ENCODE data around the gene SCNM1.
A peak's percentile ranks its signal among the peaks of the same experiment; 100 is the strongest.

SCNM1 gene

GRCh38 chr1:151165738-151166504 lies at the start of gene SCNM1, which contains the start of gene LYSMD1:
Gene SCNM1, plus strand, starts transcription at chr1:151166144. Its CDS starts 9 bp downstream, at chr1:151166153.
Gene LYSMD1, minus strand, starts transcription at chr1:151165902. Its CDS starts 644 bp downstream, at chr1:151165258.
- DNase-seq (ENCODE audit: low spot score) = peak; percentile 98
- peak; percentile 92 for FAIRE-seq

GRCh38 chr1:151124763-151125403 lies 41.1 kb upstream of the SCNM1 start:
- FAIRE-seq = no peak
- DNase-seq (ENCODE audit: low spot score) = no peak

- DNase-seq (ENCODE audit: low spot score) = no peak
- no peak for FAIRE-seq
Measured at GRCh38 chr1:151128800-151129199, 37.1 kb upstream of the SCNM1 start.

GRCh38 chr1:151130987-151131586 lies 34.9 kb upstream of the SCNM1 start:
- DNase-seq (ENCODE audit: low spot score) (no peak), FAIRE-seq (no peak)

- no peak for FAIRE-seq
- DNase-seq (ENCODE audit: low spot score) = no peak
Measured at GRCh38 chr1:151131701-151132334, 34.1 kb upstream of the SCNM1 start.

- FAIRE-seq (no peak), DNase-seq (ENCODE audit: low spot score) (no peak)
Measured at GRCh38 chr1:151132335-151133017, 33.5 kb upstream of the SCNM1 start.

GRCh38 chr1:151133018-151133806 lies 32.7 kb upstream of the SCNM1 start:
- FAIRE-seq (no peak), DNase-seq (ENCODE audit: low spot score) (no peak)

- FAIRE-seq (no peak), DNase-seq (ENCODE audit: low spot score) (no peak)
Measured at GRCh38 chr1:151134396-151134795, 31.5 kb upstream of the SCNM1 start.

- DNase-seq (ENCODE audit: low spot score) (no peak), FAIRE-seq (no peak)
Measured at GRCh38 chr1:151134991-151135390, 31.0 kb upstream of the SCNM1 start.

GRCh38 chr1:151135433-151136385 lies 30.2 kb upstream of the SCNM1 start:
- FAIRE-seq = no peak
- no peak for DNase-seq (ENCODE audit: low spot score)

- DNase-seq (ENCODE audit: low spot score) (no peak), FAIRE-seq (no peak)
Measured at GRCh38 chr1:151137789-151138188, 28.2 kb upstream of the SCNM1 start.

GRCh38 chr1:151142411-151143056 lies 23.4 kb upstream of the SCNM1 start:
- DNase-seq (ENCODE audit: low spot score) = no peak
- no peak for FAIRE-seq

- FAIRE-seq (no peak), DNase-seq (ENCODE audit: low spot score) (no peak)
Measured at GRCh38 chr1:151143057-151143435, 22.9 kb upstream of the SCNM1 start.

- DNase-seq (ENCODE audit: low spot score) = no peak
- FAIRE-seq = no peak
Measured at GRCh38 chr1:151143986-151144385, 22.0 kb upstream of the SCNM1 start.

- FAIRE-seq = no peak
Measured at GRCh38 chr1:151144474-151145303, 21.3 kb upstream of the SCNM1 start.

GRCh38 chr1:151145304-151146071 lies 20.5 kb upstream of the SCNM1 start:
- no peak for FAIRE-seq

More at GRCh38 chr1:151144474-151145303, 21.3 kb upstream of the SCNM1 start:
- DNase-seq (ENCODE audit: low spot score) = no peak

GRCh38 chr1:151146072-151146411 lies 19.9 kb upstream of the SCNM1 start:
- no peak for FAIRE-seq
- no peak for DNase-seq (ENCODE audit: low spot score)

More at GRCh38 chr1:151145304-151146071, 20.5 kb upstream of the SCNM1 start:
- no peak for DNase-seq (ENCODE audit: low spot score)
